Uterus (tissue), 4 donors: ENCODE results near the gene SMPX. TPM values are rescaled to one million over a fixed set of nuclear protein-coding genes. Genes with fewer than 3 reads are reported as not detected.

Experiments used
- DNase-seq, 2 donors: peaks; one replicate each; pipeline ENCODE4 v3.0.0-alpha.2; 2019 to 2020
- H3K27ac ChIP-seq, 2 donors: fragments of 200-600 bp; sonication (generic); 1 replicate in 1 of 2; 2 replicates in 1 of 2; pipeline ENCODE4 v1.5.1; 2016 to 2018
- H3K27me3 ChIP-seq, 2 donors: fragments of 200-600 bp; sonication (generic); one replicate each; pipeline ENCODE4 v1.5.1; 2018 to 2019; ENCODE audit warnings: control low read depth in 1 of 2
- H3K36me3 ChIP-seq, 2 donors: fragments of 200-600 bp; sonication (generic); one replicate each; pipeline ENCODE4 v1.5.1; 2019; ENCODE audit warnings: control low read depth in 1 of 2
- H3K4me1 ChIP-seq, 2 donors: fragments of 200-600 bp; sonication (generic); one replicate each; pipeline ENCODE4 v1.5.1; 2018 to 2019; ENCODE audit warnings: control low read depth in 1 of 2
- H3K4me3 ChIP-seq, 2 donors: fragments of 200-600 bp; sonication (generic); 1 replicate in 1 of 2; 2 replicates in 1 of 2; pipeline ENCODE4 v1.5.1; 2018 to 2019; ENCODE audit warnings: mild to moderate bottlenecking in 1 of 2
- H3K9me3 ChIP-seq, 2 donors: fragments of 200-600 bp; sonication (generic); one replicate each; pipeline ENCODE4 v1.5.1; 2019; ENCODE audit warnings: control low read depth in 1 of 2
- POLR2A ChIP-seq, 2 donors: fragments of 450-650 bp; IDR thresholded peaks; one replicate each; pipeline ENCODE4 v1.6.1; 2016; ENCODE audit warnings: antibody characterized with exemption in 2 of 2, mild to moderate bottlenecking in 1 of 2, moderate library complexity in 1 of 2
- intact Hi-C: fragments of 100-400 bp; cut with DNase I; formaldehyde crosslinking; loops from one replicate; pipeline ENCODE4 v1.15.1; 2023; ENCODE audit warnings: low total_unique reads
- total RNA-seq, 4 donors: library from RNA; depleted of rRNA in 3 of 4; stranded (reverse); fragments of >200 nt in 3 of 4; gene quantifications; one replicate each; pipeline versions ENCODE4 v1.1.0 to v1.2.4, GENCODE V29; 2014 to 2023
- TF ChIP-seq, protein P1 (sequence below), 4 experiments: fragments of 200-600 bp in 2 of 4; fragments of 450-650 bp in 2 of 4; sonication (generic) in 2 of 4; IDR thresholded peaks; one replicate each; pipeline ENCODE4 v1.5.1; 2016 to 2019; ENCODE audit warnings: antibody characterized with exemption in 4 of 4, mild to moderate bottlenecking in 2 of 4, moderate library complexity in 1 of 4
- donor health status: DM: yes; HTN: yes; CAD: no.

The SMPX gene
- total RNA-seq, 4 donors from 2014 or later, result 0.62 to 1.2 TPM; not detected in 2

DNA sequence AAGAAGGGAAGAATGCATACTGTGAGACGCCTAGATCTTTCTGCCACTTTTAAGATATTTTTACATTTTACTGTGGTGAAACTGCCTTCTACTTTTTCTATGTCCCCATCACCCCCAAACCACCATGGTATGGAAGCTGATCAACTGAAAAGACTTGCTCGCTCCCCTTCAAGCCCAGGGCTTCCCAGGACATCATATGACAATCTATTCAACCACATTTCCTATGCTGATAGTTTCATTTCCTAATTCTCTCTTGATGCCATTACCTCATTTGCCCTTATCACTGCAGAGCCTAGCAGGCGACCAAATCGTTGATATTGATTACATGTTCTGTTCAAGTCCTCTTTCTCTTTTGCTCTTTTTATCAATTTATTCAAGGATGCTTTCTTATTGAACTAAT, 59.6 kb downstream of the SMPX start:
- H3K9me3 ChIP-seq, result no peaks in the 10 kb centered on the region
- intact Hi-C loops, result no loop called here
- no peaks in the 10 kb centered on the region for H3K27me3 ChIP-seq
- H3K4me3 ChIP-seq, result no peak overlapping the region
- H3K27ac ChIP-seq, result no peak overlapping the region
- TF ChIP-seq, protein P1, sequence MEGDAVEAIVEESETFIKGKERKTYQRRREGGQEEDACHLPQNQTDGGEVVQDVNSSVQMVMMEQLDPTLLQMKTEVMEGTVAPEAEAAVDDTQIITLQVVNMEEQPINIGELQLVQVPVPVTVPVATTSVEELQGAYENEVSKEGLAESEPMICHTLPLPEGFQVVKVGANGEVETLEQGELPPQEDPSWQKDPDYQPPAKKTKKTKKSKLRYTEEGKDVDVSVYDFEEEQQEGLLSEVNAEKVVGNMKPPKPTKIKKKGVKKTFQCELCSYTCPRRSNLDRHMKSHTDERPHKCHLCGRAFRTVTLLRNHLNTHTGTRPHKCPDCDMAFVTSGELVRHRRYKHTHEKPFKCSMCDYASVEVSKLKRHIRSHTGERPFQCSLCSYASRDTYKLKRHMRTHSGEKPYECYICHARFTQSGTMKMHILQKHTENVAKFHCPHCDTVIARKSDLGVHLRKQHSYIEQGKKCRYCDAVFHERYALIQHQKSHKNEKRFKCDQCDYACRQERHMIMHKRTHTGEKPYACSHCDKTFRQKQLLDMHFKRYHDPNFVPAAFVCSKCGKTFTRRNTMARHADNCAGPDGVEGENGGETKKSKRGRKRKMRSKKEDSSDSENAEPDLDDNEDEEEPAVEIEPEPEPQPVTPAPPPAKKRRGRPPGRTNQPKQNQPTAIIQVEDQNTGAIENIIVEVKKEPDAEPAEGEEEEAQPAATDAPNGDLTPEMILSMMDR (IDR thresholded peaks at IDR 0.05), result no peak
- no peak for TF ChIP-seq POLR2A (IDR thresholded peaks at IDR 0.05)
- no peaks in the 10 kb centered on the region for H3K36me3 ChIP-seq
- no peak for DNase-seq
- H3K4me1 ChIP-seq, result no peaks in the 10 kb centered on the region

DNA sequence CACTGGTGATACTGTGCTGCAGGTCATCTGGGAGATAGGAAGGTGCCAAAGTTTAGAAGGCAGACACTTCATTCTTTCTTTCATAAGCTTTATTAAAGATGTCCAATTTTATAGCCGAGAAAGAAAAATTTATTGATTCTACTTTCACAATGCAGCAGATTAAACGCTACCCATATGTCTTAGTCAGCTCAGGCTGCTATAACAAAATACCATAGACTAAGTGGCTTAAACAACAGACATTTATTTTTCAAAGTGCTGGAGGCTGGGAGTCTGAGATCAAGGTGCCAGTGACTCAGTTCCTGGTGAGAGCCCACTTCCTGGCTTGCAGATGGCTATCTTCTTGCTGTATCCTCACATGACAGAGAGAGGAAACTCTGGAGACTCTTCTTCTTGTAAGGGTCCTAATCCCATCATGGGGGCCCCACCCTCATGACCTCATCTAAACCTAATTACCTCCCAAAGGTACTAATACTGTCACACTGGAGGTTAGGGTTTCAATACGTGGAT, 66.4 kb downstream of the SMPX start:
- Histone ChIP-seq H3K4me1 (no peaks in the 10 kb centered on the region), H3K36me3 (no peaks in the 10 kb centered on the region), H3K9me3 (no peaks in the 10 kb centered on the region), H3K27me3 (no peaks in the 10 kb centered on the region), H3K27ac (no peak overlapping the region), H3K4me3 (no peak overlapping the region)
- intact Hi-C loops, result no loop called here
- DNase-seq, result no peak
- TF ChIP-seq, protein P1 (IDR thresholded peaks at IDR 0.05), result no peak
- TF ChIP-seq POLR2A (IDR thresholded peaks at IDR 0.05), result no peak

- Histone ChIP-seq H3K4me1 (no peaks in the 10 kb centered on the region), H3K27ac (no peak overlapping the region), H3K9me3 (no peaks in the 10 kb centered on the region), H3K27me3 (no peaks in the 10 kb centered on the region), H3K4me3 (no peak overlapping the region), H3K36me3 (no peaks in the 10 kb centered on the region)
- DNase-seq, result no peak
- TF ChIP-seq, protein P1 (IDR thresholded peaks at IDR 0.05), result no peak
- no peak for TF ChIP-seq POLR2A (IDR thresholded peaks at IDR 0.05)
- intact Hi-C loops, result no loop called here
Measured at GRCh38 chrX:21683941-21684340, 74.0 kb downstream of the SMPX start.

- TF ChIP-seq POLR2A (IDR thresholded peaks at IDR 0.05), result no peak
- TF ChIP-seq, protein P1 (IDR thresholded peaks at IDR 0.05), result no peak
- DNase-seq, result no peak
- Histone ChIP-seq H3K27me3 (no peaks in the 10 kb centered on the region), H3K36me3 (no peaks in the 10 kb centered on the region), H3K9me3 (no peaks in the 10 kb centered on the region), H3K4me1 (no peaks in the 10 kb centered on the region), H3K4me3 (no peak overlapping the region), H3K27ac (no peak overlapping the region)
- intact Hi-C loops, result no loop called here
Measured at GRCh38 chrX:21678048-21678612, 79.8 kb downstream of the SMPX start.

- H3K4me1 ChIP-seq, result no peaks in the 10 kb centered on the region
- no peaks in the 10 kb centered on the region for H3K36me3 ChIP-seq
- no peak for TF ChIP-seq POLR2A (IDR thresholded peaks at IDR 0.05)
- TF ChIP-seq, protein P1 (IDR thresholded peaks at IDR 0.05), result no peak
- no peak for DNase-seq
- intact Hi-C loops, result no loop called here
- H3K27me3 ChIP-seq, result no peaks in the 10 kb centered on the region
- no peak overlapping the region for H3K4me3 ChIP-seq
- H3K9me3 ChIP-seq, result no peaks in the 10 kb centered on the region
- no peak overlapping the region for H3K27ac ChIP-seq
Measured at GRCh38 chrX:21675931-21676330, 82.0 kb downstream of the SMPX start.
